ENCODE results near the gene GCNT1. TPM values are rescaled to one million over a fixed set of nuclear protein-coding genes. Genes with fewer than 3 reads are reported as not detected.

Gene GCNT1
- 32.3 and 73.3 TPM in 2 replicates for total RNA-seq

GRCh38 chr9:76458903-76459693 is at the start of gene GCNT1:
TSS of gene GCNT1 (plus strand) at chr9:76459182. CDS start at chr9:76502382, 43,200 bp downstream.

Other genes starting within 250 kb of the GCNT1 start
- gene RFK, start 64.8 kb upstream of the GCNT1 start, total RNA-seq = 15.1 and 20.3 TPM in 2 replicates